Karpas-422 (cell line): Measurements from ENCODE around the gene CTIF. TPM values are rescaled to one million over a fixed set of nuclear protein-coding genes. Genes with fewer than 3 reads are reported as not detected.

Source experiments
- DNase-seq: peaks from one replicate; pipeline ENCODE4 v3.0.0-alpha.2; 2015
- H2AFZ ChIP-seq: fragments of 200-600 bp; sonication (generic); 2 replicates; pipeline ENCODE4 v1.6.1; 2014; ENCODE audit warnings: antibody characterized with exemption, low read length, mixed read lengths
- H3K27ac ChIP-seq: fragments of 200-600 bp; sonication (generic); 2 replicates; pipeline ENCODE4 v1.5.1; 2014; ENCODE audit warnings: mild to moderate bottlenecking, low read length, moderate library complexity
- H3K27me3 ChIP-seq: fragments of 200-600 bp; sonication (generic); 2 replicates; pipeline ENCODE4 v1.6.1; 2014; ENCODE audit warnings: low read length, mixed read lengths
- H3K36me3 ChIP-seq: fragments of 200-600 bp; sonication (generic); 2 replicates; pipeline ENCODE4 v1.6.1; 2014; ENCODE audit warnings: low read length, mixed read lengths; ENCODE audit not compliant: insufficient read depth
- H3K4me1 ChIP-seq: fragments of 200-600 bp; sonication (generic); 2 replicates; pipeline ENCODE4 v1.6.1; 2014; ENCODE audit warnings: mild to moderate bottlenecking, low read length, mixed read lengths
- H3K4me2 ChIP-seq: fragments of 200-600 bp; sonication (generic); 2 replicates; pipeline ENCODE4 v1.6.1; 2014; ENCODE audit warnings: low read length, low read depth, mild to moderate bottlenecking; ENCODE audit not compliant: poor library complexity, severe bottlenecking
- H3K4me3 ChIP-seq: fragments of 200-600 bp; sonication (generic); 2 replicates; pipeline ENCODE4 v1.5.1; 2014; ENCODE audit warnings: mild to moderate bottlenecking, antibody characterized with exemption, low read length, mixed read lengths
- H3K79me2 ChIP-seq: fragments of 200-600 bp; sonication (generic); 2 replicates; pipeline ENCODE4 v1.6.1; 2014; ENCODE audit warnings: mild to moderate bottlenecking, low read length, mixed read lengths
- H3K9ac ChIP-seq: fragments of 200-600 bp; sonication (generic); 2 replicates; pipeline ENCODE4 v1.6.0; 2014; ENCODE audit warnings: low read length
- H3K9me2 ChIP-seq: fragments of 200-600 bp; sonication (generic), shearing (Covaris generic); replicated peaks from 2 replicates; pipeline ENCODE4 v1.6.0; 2014; ENCODE audit warnings: mild to moderate bottlenecking, low read length, moderate library complexity; ENCODE audit not compliant: insufficient read depth
- H3K9me3 ChIP-seq: fragments of 300-700, 200-600 bp; sonication (generic); 2 replicates; pipeline ENCODE4 v1.6.1; 2014; ENCODE audit warnings: low read length, mixed read lengths
- H4K20me1 ChIP-seq: fragments of 200-600 bp; sonication (generic); 2 replicates; pipeline ENCODE4 v1.6.1; 2014; ENCODE audit warnings: mild to moderate bottlenecking, antibody characterized with exemption, low read length, low read depth; ENCODE audit not compliant: insufficient read depth
- total RNA-seq: library from RNA; depleted of rRNA; stranded (reverse); fragments of >200 nt; shearing (Covaris generic); gene quantifications from 2 replicates; pipeline ENCODE4 v1.2.3, GENCODE V29; 2014; ENCODE audit warnings: low replicate concordance

The CTIF gene
- total RNA-seq, 1 experiment from 2014 or later, result 0.60 TPM

- Histone ChIP-seq H3K27me3 (no peaks in the 10 kb centered on the region), H3K9ac (no peak overlapping the region), H3K27ac (no peak overlapping the region), H3K4me1 (no peaks in the 10 kb centered on the region), H3K79me2 (no peaks in the 10 kb centered on the region), H3K4me3 (no peak overlapping the region), H3K9me2 (no peaks in the 10 kb centered on the region), H3K9me3 (no peaks in the 10 kb centered on the region), H3K4me2 (no peak overlapping the region), H2AFZ (no peak overlapping the region), H3K36me3 (no peaks in the 10 kb centered on the region), H4K20me1 (no peaks in the 10 kb centered on the region)
- no peak for DNase-seq
Observed at GRCh38 chr18:48766026-48766425, 227.2 kb downstream of the CTIF start.

GRCh38 chr18:48766487-48766886 is 227.7 kb downstream of the CTIF start:
- Histone ChIP-seq H3K79me2 (no peaks in the 10 kb centered on the region), H3K4me1 (no peaks in the 10 kb centered on the region), H3K9me3 (no peaks in the 10 kb centered on the region), H3K4me3 (no peak overlapping the region), H3K4me2 (no peak overlapping the region), H4K20me1 (no peaks in the 10 kb centered on the region), H2AFZ (no peak overlapping the region), H3K27ac (no peak overlapping the region), H3K9me2 (no peaks in the 10 kb centered on the region), H3K27me3 (no peaks in the 10 kb centered on the region), H3K9ac (no peak overlapping the region), H3K36me3 (no peaks in the 10 kb centered on the region)
- DNase-seq, result no peak

- Histone ChIP-seq H3K79me2 (no peaks in the 10 kb centered on the region), H4K20me1 (no peaks in the 10 kb centered on the region), H3K9me2 (no peaks in the 10 kb centered on the region), H3K4me3 (no peak overlapping the region), H3K9me3 (no peaks in the 10 kb centered on the region), H3K27ac (no peak overlapping the region), H3K9ac (no peak overlapping the region), H2AFZ (no peak overlapping the region), H3K4me2 (no peak overlapping the region), H3K27me3 (no peaks in the 10 kb centered on the region), H3K36me3 (no peaks in the 10 kb centered on the region), H3K4me1 (no peaks in the 10 kb centered on the region)
- DNase-seq, result peak; percentile 50
Observed at GRCh38 chr18:48767090-48767690, 228.4 kb downstream of the CTIF start.

GRCh38 chr18:48769006-48769636 is 230.3 kb downstream of the CTIF start:
- Histone ChIP-seq H3K4me2 (no peak overlapping the region), H2AFZ (no peak overlapping the region), H4K20me1 (no peaks in the 10 kb centered on the region), H3K4me3 (no peak overlapping the region), H3K27me3 (no peaks in the 10 kb centered on the region), H3K79me2 (no peaks in the 10 kb centered on the region), H3K9ac (no peak overlapping the region), H3K9me2 (no peaks in the 10 kb centered on the region), H3K4me1 (no peaks in the 10 kb centered on the region), H3K36me3 (no peaks in the 10 kb centered on the region), H3K27ac (no peak overlapping the region), H3K9me3 (no peaks in the 10 kb centered on the region)
- DNase-seq, result no peak

GRCh38 chr18:48770243-48770642 is 231.4 kb downstream of the CTIF start:
- Histone ChIP-seq H3K9me3 (no peaks in the 10 kb centered on the region), H3K4me2 (no peak overlapping the region), H3K36me3 (no peaks in the 10 kb centered on the region), H4K20me1 (no peaks in the 10 kb centered on the region), H3K4me1 (no peaks in the 10 kb centered on the region), H3K4me3 (no peak overlapping the region), H3K9ac (no peak overlapping the region), H2AFZ (no peak overlapping the region), H3K9me2 (no peaks in the 10 kb centered on the region), H3K27me3 (no peaks in the 10 kb centered on the region), H3K79me2 (no peaks in the 10 kb centered on the region), H3K27ac (no peak overlapping the region)
- no peak for DNase-seq

- H3K9ac ChIP-seq, result no peak overlapping the region
- H3K4me2 ChIP-seq, result no peak overlapping the region
- H3K4me1 ChIP-seq, result no peaks in the 10 kb centered on the region
- DNase-seq, result no peak
- no peaks in the 10 kb centered on the region for H3K36me3 ChIP-seq
- no peak overlapping the region for H3K4me3 ChIP-seq
- no peaks in the 10 kb centered on the region for H3K27me3 ChIP-seq
- H2AFZ ChIP-seq, result no peak overlapping the region
- H3K79me2 ChIP-seq, result no peaks in the 10 kb centered on the region
- no peaks in the 10 kb centered on the region for H4K20me1 ChIP-seq
- H3K9me2 ChIP-seq, result no peaks in the 10 kb centered on the region
- H3K27ac ChIP-seq, result no peak overlapping the region
- H3K9me3 ChIP-seq, result no peaks in the 10 kb centered on the region
Observed at GRCh38 chr18:48771641-48772375, 233.0 kb downstream of the CTIF start.

- Histone ChIP-seq H3K9ac (no peak overlapping the region), H3K4me3 (no peak overlapping the region), H3K79me2 (no peaks in the 10 kb centered on the region), H3K27ac (no peak overlapping the region), H4K20me1 (no peaks in the 10 kb centered on the region), H3K9me2 (no peaks in the 10 kb centered on the region), H3K9me3 (no peaks in the 10 kb centered on the region), H3K4me2 (no peak overlapping the region), H2AFZ (no peak overlapping the region), H3K27me3 (no peaks in the 10 kb centered on the region), H3K36me3 (no peaks in the 10 kb centered on the region), H3K4me1 (no peaks in the 10 kb centered on the region)
- no peak for DNase-seq
Observed at GRCh38 chr18:48772457-48772856, 233.6 kb downstream of the CTIF start.

- H3K9me2 ChIP-seq, result no peaks in the 10 kb centered on the region
- no peaks in the 10 kb centered on the region for H3K27me3 ChIP-seq
- H3K4me3 ChIP-seq, result no peak overlapping the region
- no peak overlapping the region for H3K4me2 ChIP-seq
- H3K4me1 ChIP-seq, result peaks cover 9% of the 10 kb centered on the region
- no peaks in the 10 kb centered on the region for H3K9me3 ChIP-seq
- no peaks in the 10 kb centered on the region for H3K79me2 ChIP-seq
- no peak overlapping the region for H3K27ac ChIP-seq
- no peaks in the 10 kb centered on the region for H3K36me3 ChIP-seq
- no peak for DNase-seq
- H2AFZ ChIP-seq, result no peak overlapping the region
- no peak overlapping the region for H3K9ac ChIP-seq
- no peaks in the 10 kb centered on the region for H4K20me1 ChIP-seq
Observed at GRCh38 chr18:48773821-48774220, 235.0 kb downstream of the CTIF start.
